Measurements from ENCODE around the gene FBXO31.
A peak's percentile ranks its signal among the peaks of the same experiment; 100 is the strongest.
"Not testable (repeated sequence)": the region's sequence is repeated elsewhere in the genome, so short reads cannot be mapped to it uniquely, and the experiment has no call there.

FBXO31 gene

DNA sequence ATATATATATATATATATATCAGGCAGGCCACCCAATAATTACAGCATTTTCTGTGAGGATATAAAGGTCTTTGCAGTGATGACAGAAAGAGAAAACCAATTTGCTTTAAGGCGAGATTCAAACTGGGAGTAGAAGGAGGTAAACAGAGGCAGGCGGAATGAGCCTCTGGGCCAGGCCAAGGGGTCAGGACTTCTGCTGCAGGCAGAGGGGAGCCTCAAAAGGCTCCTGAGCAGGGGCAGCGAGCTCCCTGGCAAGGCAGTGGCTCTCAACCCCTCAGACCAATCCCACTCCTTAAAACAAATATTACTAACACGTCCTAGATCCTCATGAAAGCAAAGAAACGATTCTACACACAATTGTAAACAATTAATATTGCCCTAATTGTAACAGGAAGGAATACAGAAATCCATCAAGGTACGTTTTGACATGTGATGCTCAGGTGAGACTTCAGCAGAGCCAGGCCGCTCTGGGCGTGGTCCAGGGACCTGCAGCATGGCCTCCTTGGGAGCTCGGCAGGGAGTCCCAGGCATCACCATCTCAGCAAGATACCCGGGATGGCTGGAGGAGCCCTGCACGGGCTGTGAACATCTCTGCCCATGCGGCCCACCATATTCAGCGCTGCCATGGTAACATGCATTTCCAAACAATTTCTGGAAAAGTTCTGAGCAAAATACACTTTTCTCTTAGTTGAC, 18.4 kb downstream of the FBXO31 start:
- DNase-seq (ENCODE audit: low spot score) = no peak

DNA sequence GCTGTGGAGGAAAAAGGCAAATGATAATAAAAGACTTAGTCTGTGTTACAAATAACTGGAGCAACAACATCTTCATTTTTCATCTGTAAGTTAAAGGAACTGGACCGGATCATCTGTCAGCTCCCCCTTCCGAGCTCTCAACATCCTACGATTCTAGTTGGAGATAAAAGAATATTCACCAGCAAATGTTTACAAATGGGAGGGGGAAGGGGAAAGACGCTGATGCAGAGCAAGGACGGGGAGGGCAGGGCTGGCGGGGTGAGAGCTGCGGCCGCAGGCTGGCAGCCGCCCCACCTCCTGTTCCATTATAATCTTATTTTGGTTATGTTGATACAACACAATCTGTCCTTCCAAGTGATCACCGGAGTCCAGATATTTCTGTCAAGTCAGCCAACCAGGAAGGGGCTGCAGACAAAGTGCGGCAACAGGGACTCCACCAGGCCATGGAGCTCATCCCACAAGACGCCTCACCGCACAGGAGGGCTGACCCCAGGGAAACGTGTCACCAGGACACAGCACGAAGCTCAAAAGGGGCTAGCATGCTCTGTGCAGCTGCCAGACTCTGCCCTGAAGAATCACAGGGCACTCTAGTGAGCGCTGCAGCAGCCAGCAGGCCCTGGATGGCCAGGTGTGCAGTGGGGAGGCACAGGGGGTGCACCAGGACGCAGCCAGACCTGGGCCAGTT, 19.7 kb downstream of the FBXO31 start:
- peak; percentile 86 for DNase-seq (ENCODE audit: low spot score)

DNA sequence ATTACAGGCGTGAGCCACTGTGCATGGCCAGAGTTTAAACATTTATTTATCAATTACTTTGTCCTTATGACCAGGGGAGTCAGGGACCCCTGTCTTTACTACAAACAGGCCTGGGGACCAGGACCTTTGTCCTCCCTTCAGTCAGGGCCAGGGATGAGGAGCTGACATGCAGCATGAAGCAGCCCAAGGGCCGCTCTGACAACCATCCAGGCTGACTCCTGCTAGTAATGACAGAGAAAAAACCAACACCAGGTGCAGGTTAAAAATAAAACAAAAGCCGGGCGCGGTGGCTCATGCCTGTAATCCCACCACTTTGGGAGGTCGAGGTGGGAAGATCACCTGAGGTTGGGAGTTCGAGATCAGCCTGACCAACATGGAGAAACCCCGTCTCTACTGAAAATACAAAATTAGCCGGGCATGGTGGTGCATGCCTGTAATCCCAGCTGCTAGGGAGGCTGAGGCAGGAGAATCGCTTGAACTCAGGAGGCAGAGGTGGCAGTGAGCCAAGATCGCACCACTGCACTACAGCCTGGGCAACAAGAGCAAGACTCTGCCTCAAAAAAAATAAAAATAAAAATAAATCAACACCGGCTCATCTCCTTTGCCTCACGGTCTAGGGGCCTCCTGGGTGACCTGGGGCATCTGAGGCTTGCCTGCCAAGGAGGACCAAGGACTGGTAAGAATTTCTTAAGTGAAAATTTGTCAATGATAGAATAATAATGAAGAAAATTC, 20.6 kb downstream of the FBXO31 start:
- DNase-seq (ENCODE audit: low spot score) = not testable (repeated sequence)

DNA sequence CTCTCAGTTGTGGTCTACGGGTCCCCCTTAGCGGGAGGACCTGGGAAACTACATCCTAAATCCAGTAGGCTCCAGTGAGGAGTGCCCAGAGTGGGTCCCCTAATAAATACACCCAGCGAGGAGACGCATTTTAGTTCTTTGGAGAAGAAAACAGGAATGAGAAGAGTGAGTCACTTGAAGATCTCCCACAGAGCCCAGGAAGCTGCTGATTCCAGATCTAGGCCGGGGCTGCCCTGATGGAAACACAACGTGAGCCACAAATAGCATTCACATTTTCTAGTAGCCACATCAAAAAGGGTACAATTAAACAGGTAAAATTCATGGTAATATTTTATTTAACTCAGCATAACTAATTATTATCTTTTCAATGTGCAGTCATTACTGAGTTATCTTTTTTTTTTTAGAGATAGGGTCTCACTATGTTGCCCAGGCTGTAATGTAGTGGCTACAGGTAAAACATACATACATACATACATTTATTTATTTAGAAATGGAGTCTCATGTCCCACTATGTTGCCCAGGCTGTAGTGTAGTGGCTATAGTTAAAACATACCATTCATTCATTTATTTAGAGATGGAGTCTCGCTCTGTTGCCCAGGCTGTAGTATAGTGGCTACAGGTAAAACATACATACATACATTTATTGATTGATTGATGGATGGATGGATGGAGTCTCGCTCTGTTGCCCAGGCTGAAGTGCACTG, 21.5 kb downstream of the FBXO31 start:
- no peak for DNase-seq (ENCODE audit: low spot score)

DNA sequence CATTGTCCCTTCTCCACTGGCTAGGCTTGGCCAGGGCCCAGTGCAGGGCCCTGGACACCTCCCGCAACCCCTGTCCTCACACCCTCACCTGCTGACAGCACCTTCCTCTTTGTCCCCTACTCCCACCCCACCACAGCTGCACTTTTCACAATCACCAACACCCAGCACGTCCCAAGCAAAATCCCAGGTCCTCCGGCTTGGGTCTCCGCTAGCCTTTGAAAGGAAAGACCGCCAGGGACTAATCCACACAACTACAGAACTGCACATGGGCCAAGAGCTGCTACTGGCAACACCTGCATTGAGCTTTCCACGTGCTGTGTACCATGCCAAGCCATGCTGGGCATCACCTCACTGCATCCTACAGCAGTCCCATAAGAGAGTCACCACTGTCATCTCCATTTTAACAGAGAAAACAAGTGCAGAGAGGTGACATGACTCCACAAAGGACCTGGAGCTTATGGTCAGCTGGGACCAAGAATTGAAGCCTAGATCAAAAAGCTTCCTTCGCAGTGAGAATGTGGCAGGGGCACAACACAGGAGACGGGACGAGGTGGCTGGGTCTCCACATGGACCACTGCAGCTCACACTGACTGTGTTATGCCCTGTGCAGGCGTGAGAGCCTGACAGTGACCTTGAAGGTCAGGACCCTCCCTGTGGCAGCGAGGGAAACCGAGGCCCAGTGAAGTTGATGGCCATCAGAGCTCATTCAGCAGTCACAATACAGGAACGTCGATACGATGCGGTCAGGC, 22.5 kb downstream of the FBXO31 start:
- DNase-seq (ENCODE audit: low spot score) = no peak

DNA sequence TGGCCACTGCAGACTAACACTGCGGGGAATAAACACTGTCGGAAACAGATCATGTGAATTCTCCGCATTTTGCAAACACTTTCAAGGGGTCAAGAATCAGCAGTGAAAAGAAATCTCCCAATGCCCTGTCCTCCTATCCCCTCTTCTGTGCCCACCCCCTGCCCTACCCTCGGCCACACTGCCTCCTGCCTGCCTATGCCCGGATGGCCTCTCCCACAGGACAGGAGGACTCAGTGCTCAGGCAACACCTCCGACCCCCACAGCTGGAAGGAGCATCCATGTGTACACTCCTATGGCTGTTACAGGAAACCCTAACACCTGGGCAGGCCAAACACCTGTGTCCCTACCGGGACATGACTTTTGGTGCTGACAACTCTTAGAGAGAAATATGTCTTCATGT, 24.5 kb downstream of the FBXO31 start:
- no peak for DNase-seq (ENCODE audit: low spot score)

DNA sequence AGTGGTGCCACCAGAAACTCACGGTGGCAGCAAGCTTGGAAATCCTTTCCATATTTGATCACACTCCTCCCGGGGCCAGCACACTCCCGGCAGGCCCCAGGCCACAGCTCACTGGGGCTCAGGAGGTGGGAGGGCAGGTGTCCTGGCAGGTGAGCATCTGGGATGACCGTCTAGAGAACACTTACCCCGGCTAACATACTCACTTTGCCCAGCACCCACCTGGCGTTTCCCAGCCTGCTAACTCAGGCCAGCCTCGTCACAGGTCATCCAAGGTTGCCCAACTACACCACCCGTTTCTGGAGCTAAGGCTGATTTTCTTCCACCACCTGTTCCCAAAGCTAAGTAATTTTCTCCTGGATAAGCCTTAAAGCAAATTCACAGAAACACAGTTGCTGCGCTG, 24.9 kb downstream of the FBXO31 start:
- no peak for DNase-seq (ENCODE audit: low spot score)

DNA sequence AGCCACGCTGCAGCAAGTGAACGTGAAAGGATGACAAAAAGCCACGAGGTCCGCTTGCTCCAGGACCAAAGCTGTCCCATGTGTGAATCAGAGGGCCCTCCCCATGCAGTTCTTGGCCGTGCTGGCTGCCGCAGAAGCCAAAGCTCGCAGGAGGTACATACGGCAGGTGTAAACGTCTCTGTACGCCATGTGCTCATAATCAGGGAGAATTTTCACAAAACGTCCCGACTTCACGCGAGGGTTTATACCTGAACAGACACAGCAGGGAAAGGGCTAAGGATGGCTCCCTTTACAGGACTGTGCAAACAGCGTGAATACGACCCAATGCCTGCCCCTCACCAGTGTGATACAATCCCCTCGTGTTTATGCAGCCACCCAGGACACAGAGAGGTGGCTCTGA, 25.3 kb downstream of the FBXO31 start:
- DNase-seq (ENCODE audit: low spot score) = no peak

- DNase-seq (ENCODE audit: low spot score) = no peak
These were observed 27.1 kb downstream of the FBXO31 start for GRCh38 chr16:87356491-87356853.

DNA sequence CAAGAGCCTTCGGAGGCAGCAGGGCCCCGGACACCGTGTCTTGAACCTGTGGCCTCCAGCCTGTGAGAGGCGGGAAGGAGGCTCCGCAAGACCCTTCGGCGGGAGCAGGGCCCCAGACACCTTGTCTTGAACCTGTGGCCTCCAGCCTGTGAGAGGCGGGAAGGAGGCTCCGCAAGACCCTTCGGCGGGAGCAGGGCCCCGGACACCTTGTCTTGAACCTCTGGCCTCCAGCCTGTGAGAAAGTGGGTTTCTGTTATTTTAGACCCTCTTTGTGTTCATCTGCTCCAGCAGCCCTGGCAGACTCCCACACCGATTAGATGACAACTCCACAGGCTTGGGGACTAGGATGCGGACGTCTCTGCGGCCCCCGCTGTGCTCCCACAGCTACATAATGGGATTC, 30.0 kb downstream of the FBXO31 start:
- DNase-seq (ENCODE audit: low spot score) = no peak

GRCh38 chr16:87352818-87353217, 30.8 kb downstream of the FBXO31 start:
- no peak for DNase-seq (ENCODE audit: low spot score)

- no peak for DNase-seq (ENCODE audit: low spot score)
These were observed 32.3 kb downstream of the FBXO31 start for GRCh38 chr16:87351320-87351698.

GRCh38 chr16:87350681-87351319, 32.8 kb downstream of the FBXO31 start:
- no peak for DNase-seq (ENCODE audit: low spot score)

- DNase-seq (ENCODE audit: low spot score) = no peak
These were observed 33.5 kb downstream of the FBXO31 start for GRCh38 chr16:87350031-87350430.

- no peak for DNase-seq (ENCODE audit: low spot score)
These were observed 34.9 kb downstream of the FBXO31 start for GRCh38 chr16:87348616-87349157.

DNA sequence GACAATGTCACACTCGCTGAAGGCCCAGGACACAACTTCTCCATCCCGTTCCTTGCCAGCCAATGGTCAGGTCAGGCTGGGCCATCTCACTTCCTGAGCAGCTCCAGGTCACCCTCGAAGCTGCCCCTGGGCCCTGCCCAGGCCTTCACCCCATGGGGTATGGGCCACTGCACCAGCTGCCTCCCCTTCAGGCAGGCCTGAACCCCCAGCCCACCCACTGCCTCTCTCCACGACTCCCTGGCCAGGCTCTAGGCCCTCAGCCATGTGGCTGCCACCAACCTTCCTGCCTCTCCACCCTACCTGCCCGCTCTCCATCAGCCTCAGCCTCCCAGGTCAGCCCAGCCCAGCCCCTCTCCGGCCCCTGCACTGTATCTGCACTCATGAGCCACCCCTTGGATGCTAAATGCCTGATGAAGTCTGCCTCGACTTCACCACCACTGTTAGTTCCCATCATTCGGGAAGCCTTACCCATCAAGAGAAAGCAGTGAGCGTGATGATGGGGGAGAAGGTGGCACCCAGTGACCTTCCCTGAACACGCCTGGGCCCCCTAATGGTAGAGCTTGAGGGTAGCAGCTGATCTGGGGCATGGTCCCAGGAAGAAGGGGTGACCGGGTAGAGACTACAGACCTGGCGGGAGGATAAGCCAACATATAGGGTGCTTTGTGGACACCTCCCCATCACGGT, 35.5 kb downstream of the FBXO31 start:
- DNase-seq (ENCODE audit: low spot score) = no peak

GRCh38 chr16:87346517-87347060, 37.0 kb downstream of the FBXO31 start:
- DNase-seq (ENCODE audit: low spot score) = no peak

DNA sequence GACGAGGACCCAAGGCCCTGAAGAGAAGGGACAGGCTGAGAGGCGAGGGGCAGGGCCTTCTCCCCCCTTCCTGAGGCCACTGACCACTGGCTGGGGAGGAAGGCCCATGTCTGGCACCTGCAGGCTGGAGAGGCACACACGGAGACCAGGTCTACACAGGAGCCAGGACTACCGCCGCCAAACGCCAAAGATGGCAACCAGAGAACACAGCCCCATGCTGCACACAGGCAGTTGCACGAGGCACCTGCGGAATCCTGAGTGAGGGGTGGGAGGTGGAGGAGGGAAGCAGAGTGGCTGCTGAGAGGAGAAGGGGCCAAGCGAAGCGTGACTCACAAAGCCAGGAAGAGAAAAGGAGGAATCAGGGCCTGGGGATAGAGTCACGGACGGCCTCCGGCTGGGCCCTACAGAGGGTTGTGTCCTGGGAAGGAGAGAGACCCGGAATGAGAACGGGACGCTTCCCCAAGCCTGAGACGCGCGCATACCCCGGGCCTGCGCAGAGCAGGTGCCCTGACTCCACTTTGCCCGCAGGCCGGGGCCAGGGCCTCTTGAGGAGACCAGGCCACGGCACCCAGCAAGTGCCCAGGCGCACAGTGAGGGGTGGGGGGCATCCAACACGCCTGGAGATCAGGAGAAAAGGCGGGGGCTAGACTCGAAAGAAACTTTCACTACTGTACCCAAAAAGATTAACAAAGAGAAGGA, 37.7 kb downstream of the FBXO31 start:
- no peak for DNase-seq (ENCODE audit: low spot score)

DNA sequence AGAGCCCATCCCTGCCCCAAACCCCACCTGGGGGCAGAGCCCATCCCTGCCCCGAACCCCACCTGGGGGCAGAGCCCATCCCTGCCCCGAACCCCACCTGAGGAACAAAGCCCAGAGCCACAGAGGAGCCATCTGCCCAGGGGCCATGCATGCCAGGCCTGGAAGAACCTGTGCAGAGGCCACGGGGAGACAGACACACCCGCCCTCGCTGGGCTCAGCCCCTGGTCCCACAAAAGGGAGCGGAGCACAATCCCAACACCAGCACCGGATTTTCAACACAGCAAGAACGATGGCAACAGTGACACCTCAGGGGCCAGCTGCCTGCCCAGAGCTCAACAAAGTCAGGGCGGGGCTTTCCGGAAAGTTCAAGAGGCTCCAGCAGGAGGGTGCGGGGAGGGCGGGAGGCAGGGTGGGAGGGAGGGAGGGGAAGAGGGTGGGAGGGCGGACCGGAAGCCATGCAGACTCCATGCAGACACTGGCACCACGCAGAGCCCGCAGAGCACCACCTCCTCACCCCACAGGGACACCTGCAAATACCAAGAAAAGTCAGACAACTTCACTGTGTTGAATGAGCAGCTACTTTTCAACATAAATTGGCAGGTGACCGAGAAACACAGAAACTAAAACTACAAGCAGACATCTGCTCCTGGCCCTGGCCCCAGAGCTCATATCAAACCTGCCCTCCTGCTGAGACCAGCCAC, 38.5 kb downstream of the FBXO31 start:
- DNase-seq (ENCODE audit: low spot score) = no peak

Measured in SK-N-DZ (cell line).